ENCODE measurements around the gene LANCL3. TPM values are rescaled to one million over a fixed set of nuclear protein-coding genes. Genes with fewer than 3 reads are reported as not detected.

LANCL3 gene
- total and polyA plus RNA-seq, 7 donors = 0.01 to 0.30 (median 0.06) TPM

DNA sequence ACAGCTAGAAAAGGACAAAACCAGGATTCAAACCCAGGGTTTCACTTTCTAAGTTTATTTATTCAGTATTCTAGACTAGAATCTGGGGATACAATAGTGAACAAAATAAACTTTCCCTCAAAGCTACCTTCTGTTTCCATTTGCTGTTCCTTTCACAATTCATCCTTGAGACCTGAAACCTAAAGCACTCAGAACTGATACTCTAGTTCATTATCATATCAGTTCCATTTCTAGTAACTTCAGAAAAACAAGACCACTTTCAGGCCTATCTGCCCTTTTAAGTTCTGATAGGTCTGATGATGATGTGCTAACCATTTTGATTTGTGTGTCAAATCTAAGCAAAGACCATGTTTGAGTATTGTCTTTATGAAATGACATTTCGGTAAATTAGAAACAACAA lies 106.3 kb downstream of the LANCL3 start:
- intact Hi-C loops (cut with DNase I) = no loop called here
- Histone ChIP-seq H3K4me3 (no peak overlapping the region), H3K4me1 (no peaks in the 10 kb centered on the region), H3K9me3 (no peaks in the 10 kb centered on the region), H3K27me3 (ENCODE audit: insufficient read depth in 3 of 3, low read length in 2 of 3) (peaks cover 0 to 6% (median 0%) of the 10 kb centered on the region in 3 donors), H3K27ac (no peak overlapping the region), H3K36me3 (ENCODE audit: insufficient read depth in 1 of 2, low read depth in 1 of 2) (no peaks in the 10 kb centered on the region)
- ATAC-seq (no peak), DNase-seq (no peak)
- TF ChIP-seq, protein P1, sequence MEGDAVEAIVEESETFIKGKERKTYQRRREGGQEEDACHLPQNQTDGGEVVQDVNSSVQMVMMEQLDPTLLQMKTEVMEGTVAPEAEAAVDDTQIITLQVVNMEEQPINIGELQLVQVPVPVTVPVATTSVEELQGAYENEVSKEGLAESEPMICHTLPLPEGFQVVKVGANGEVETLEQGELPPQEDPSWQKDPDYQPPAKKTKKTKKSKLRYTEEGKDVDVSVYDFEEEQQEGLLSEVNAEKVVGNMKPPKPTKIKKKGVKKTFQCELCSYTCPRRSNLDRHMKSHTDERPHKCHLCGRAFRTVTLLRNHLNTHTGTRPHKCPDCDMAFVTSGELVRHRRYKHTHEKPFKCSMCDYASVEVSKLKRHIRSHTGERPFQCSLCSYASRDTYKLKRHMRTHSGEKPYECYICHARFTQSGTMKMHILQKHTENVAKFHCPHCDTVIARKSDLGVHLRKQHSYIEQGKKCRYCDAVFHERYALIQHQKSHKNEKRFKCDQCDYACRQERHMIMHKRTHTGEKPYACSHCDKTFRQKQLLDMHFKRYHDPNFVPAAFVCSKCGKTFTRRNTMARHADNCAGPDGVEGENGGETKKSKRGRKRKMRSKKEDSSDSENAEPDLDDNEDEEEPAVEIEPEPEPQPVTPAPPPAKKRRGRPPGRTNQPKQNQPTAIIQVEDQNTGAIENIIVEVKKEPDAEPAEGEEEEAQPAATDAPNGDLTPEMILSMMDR (IDR thresholded peaks at IDR 0.05) = no peak
- WGBS, 3 donors = 80 to 98% (median 97%) methylated on average over 1 of the region's 1 CpG

DNA sequence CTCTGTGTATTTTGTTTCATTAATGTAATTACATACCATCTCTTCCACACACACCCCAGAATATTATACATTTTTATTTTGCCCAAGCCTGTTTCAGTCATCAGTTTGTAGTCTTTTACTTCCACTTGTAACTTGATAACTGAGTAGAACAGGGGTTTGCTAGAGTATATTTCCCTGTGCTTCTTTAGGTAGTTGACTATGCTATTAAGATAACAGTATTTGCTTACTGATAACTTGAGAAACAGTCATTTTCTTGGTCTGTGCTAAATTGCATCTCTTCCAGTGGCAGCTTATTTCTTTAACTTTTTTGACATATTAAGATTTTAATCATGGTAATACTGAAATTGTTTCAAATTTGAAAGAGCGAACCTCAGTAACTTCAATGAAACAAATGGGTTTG lies 107.1 kb downstream of the LANCL3 start:
- intact Hi-C loops (cut with DNase I) = no loop called here
- TF ChIP-seq, protein P1 (IDR thresholded peaks at IDR 0.05) = no peak
- ATAC-seq (no peak), DNase-seq (no peak)
- no peak overlapping the region for H3K27ac ChIP-seq
- WGBS, 3 donors = 88 to 98% (median 92%) methylated on average over 1 of the region's 1 CpG
- peaks cover 0 to 4% (median 0%) of the 10 kb centered on the region in 3 donors for H3K27me3 ChIP-seq (ENCODE audit: insufficient read depth in 3 of 3, low read length in 2 of 3)
- no peaks in the 10 kb centered on the region for H3K36me3 ChIP-seq (ENCODE audit: insufficient read depth in 1 of 2, low read depth in 1 of 2)
- H3K4me3 ChIP-seq = no peak overlapping the region
- H3K9me3 ChIP-seq = no peaks in the 10 kb centered on the region
- H3K4me1 ChIP-seq = no peaks in the 10 kb centered on the region

DNA sequence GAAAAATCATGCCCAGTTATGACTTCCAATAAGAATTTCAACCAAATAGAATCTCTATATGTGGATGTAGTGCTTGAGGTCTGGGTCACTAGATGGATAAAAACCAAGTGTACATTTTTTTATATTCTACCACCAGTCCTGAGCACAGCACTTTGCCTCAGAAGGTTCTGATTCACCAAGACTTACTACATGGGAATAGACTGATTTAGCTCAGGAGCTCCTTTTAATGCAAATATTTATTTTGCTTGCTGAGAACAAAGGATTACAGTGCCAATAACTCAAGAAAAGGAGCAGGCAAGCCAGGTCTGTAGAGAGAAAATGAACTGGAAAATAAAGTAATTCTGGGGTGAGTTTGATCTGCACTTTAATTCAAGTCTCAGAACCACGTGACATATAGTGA lies 107.8 kb downstream of the LANCL3 start:
- H3K9me3 ChIP-seq = no peaks in the 10 kb centered on the region
- ATAC-seq (no peak), DNase-seq (no peak)
- WGBS, 3 donors = 65 to 98% (median 88%) methylated on average over 1 of the region's 1 CpG
- no peaks in the 10 kb centered on the region for H3K4me1 ChIP-seq
- intact Hi-C loops (cut with DNase I) = no loop called here
- peaks cover 0 to 4% (median 0%) of the 10 kb centered on the region in 3 donors for H3K27me3 ChIP-seq (ENCODE audit: insufficient read depth in 3 of 3, low read length in 2 of 3)
- no peak overlapping the region for H3K4me3 ChIP-seq
- TF ChIP-seq, protein P1 (IDR thresholded peaks at IDR 0.05) = no peak
- no peak overlapping the region for H3K27ac ChIP-seq
- no peaks in the 10 kb centered on the region for H3K36me3 ChIP-seq (ENCODE audit: insufficient read depth in 1 of 2, low read depth in 1 of 2)

DNA sequence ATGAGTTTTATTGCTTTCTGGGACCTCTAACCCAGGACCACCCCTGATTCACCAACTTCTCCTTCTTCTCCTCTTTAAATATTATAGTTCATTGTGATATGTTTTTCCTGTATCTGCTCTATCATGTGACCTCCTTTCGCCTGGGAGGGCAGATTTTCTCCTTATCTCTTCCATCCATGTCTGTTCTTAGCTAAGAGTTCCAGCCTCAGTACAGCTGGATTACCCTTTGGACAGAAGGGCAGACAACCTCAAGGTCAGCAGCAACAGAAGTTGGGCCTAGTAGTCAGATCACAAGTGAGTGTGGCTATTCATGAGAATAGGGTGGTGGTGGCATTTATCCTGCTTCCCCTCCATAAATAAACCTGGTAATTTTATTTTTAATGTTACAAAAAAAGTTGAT lies 108.4 kb downstream of the LANCL3 start:
- TF ChIP-seq, protein P1 (IDR thresholded peaks at IDR 0.05) = no peak
- ATAC-seq = no peak
- Histone ChIP-seq H3K9me3 (no peaks in the 10 kb centered on the region), H3K4me3 (no peak overlapping the region), H3K36me3 (ENCODE audit: insufficient read depth in 1 of 2, low read depth in 1 of 2) (no peaks in the 10 kb centered on the region), H3K27me3 (ENCODE audit: insufficient read depth in 3 of 3, low read length in 2 of 3) (no peaks in the 10 kb centered on the region), H3K27ac (no peak overlapping the region), H3K4me1 (no peaks in the 10 kb centered on the region)
- WGBS, 3 donors = 80 to 93% (median 92%) methylated on average over 1 of the region's 1 CpG
- intact Hi-C loops (cut with DNase I) = loop anchor here in 1 of 2 donors (10.0 kb wide), 1 partner anchor 155 kb away; no protein-coding TSS in a partner anchor
- no peak for DNase-seq

DNA sequence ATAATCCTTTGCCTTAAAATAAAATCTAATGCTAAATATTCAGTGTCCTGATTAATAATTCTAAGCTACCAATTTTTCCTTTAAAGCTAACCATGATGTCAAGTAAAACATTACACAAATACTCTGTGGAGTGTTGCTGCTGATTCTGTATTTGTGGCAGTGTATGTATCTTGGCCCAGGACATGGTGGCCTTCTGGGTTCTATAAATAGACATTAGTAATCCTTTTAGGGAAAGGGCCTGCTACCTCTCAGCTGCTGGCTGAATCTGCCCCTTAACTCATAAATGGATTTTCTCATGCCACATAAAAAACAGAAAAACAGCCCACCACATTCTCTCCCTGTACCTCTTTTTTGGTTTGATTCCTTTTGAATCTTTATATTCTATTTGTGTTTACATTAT lies 113.0 kb downstream of the LANCL3 start:
- no peak overlapping the region for H3K4me3 ChIP-seq
- no peaks in the 10 kb centered on the region for H3K27me3 ChIP-seq (ENCODE audit: insufficient read depth in 3 of 3, low read length in 2 of 3)
- DNase-seq (no peak), ATAC-seq (peak; percentile 77 to 90 (median 82))
- intact Hi-C loops (cut with DNase I) = loop anchor here in 1 of 2 donors (10.0 kb wide), 1 partner anchor 160 kb away; no protein-coding TSS in a partner anchor
- no peaks in the 10 kb centered on the region for H3K9me3 ChIP-seq
- H3K27ac ChIP-seq = peak overlapping the region; percentile 85
- no peaks in the 10 kb centered on the region for H3K36me3 ChIP-seq (ENCODE audit: insufficient read depth in 1 of 2, low read depth in 1 of 2)
- TF ChIP-seq, protein P1 (IDR thresholded peaks at IDR 0.05) = no peak
- H3K4me1 ChIP-seq = no peaks in the 10 kb centered on the region
